ENCODE measurements around the gene POSTN.

POSTN gene

DNA sequence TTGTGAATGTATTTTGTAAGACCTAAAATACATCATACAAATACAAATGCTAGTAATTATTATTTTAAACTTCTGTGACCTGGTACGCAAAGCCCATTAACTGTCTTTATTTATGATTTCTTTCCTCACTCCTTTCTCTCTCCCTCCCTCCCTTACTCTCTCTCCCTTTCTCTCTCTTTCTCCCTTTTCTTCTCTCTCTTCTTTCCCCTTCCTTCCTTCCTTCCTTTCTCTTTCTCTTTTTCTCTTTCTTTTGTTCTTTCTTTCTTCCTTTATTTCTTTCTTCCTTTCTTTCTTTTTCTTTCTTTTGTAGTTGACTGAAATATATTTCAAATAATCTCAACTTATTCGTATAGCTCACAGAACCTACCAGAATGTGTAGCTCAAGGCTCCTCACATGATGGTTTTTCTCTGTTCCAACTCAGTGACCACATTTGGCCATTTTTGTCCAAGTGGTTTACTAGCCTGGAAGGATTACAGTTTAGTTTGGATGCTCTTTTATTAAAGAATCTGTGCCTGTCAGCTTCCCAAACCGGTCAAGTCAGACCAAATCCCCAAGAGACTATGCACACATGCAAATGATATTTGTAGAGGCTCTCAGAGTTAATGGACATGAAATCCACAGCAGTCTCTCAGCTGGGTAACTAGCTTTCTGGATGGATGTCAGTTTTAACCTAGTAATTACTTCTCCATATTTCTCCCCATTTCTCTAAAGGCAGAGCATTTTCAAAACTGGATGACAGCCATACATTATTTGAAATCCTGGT is 71.7 kb downstream of the POSTN start:
- no peak overlapping the region for H3K27ac ChIP-seq
- DNase-seq (ENCODE audit: low read depth, low spot score), result no peak

DNA sequence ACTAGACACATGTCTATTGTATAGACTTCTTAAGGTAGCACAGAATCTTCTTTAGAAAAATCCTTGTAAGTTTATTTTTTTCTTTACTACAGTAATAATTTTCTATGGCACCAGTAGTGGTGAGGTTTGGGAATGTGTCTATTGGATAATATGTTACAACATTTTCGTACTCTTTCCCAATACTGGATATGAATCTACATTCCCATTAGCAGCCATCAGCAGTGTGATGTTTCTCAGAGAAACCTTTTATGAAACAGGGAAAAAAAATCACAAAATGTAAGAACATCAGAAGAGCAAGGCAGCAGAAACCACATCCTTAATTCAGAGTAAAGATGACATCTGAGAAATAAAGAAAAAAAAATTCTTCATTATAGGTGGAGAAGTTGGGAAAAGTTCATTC is 83.3 kb downstream of the POSTN start:
- H3K27ac ChIP-seq, result no peak overlapping the region
- DNase-seq (ENCODE audit: low read depth, low spot score), result no peak
